ENCODE results near the gene CCDC87.
"Not testable (repeated sequence)": the region's sequence is repeated elsewhere in the genome, so short reads cannot be mapped to it uniquely, and the experiment has no call there.

The CCDC87 gene

GRCh38 chr11:66589996-66590675 lies 2.7 kb downstream of the CCDC87 start:
- H3K4me3 ChIP-seq (ENCODE audit: low read depth, low read length): no peak overlapping the region
- no peak for TF ChIP-seq CTCF (IDR thresholded peaks at IDR 0.05; ENCODE audit: low read depth, low read length)

DNA sequence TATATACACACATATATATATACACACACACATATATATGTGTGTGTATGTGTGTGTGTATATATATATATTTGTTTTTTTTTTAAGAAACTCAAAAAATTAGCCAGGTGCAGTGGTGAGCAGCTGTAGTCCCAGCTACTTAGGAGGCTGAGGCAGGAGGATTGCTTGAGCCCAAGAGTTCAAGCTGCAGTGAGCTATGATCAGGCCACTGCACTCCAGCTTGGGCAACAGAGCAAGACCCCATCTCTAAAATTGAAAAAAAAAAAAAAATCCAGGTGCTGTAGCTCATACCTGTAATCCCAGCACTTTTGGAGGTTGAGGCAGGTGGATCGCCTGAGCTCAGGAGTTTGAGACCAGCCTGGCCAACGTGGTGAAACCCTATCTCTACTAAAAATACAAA lies 3.5 kb downstream of the CCDC87 start:
- H3K4me3 ChIP-seq (ENCODE audit: low read depth, low read length): not testable (repeated sequence)

DNA sequence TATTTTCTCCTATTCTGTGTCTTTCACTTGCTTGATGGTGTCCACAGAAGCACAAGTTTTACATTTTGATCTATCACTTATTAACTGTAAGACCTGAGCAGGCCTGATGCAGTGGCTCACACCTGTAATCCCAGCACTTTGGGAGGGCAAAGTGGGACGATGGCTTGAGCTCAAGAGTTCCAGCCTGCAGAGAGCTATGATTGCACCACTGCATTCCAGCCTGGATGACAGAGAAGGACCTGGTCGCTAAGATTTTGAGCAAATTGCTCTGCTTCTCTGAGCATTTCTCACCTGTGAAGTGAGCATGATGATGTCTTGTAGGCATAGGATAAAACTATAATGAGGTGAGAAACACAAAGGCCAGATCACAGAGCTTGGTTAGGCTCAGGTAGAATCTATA lies 6.7 kb downstream of the CCDC87 start:
- TF ChIP-seq CTCF (IDR thresholded peaks at IDR 0.05; ENCODE audit: low read depth, low read length): no peak
- no peak overlapping the region for H3K4me3 ChIP-seq (ENCODE audit: low read depth, low read length)

DNA sequence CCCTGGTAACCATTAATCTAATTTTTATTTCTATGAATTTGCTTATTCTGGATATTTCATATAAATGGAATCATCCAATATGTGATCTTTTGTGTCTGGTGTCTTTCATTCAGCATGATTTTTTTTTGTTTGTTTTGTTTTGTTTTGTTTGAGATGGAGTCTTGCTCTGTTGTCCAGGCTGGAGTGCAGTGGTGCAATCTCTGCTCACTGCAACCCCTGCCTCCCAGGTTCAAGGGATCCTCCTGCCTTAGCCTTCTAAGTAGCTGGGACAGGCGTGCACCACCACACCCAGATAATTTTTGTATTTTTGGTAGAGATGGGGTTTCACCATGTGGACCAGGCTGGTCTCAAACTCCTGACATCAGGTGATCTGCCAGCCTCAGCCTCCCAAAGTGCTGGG lies 7.4 kb downstream of the CCDC87 start:
- not testable (repeated sequence) for H3K4me3 ChIP-seq (ENCODE audit: low read depth, low read length)

DNA sequence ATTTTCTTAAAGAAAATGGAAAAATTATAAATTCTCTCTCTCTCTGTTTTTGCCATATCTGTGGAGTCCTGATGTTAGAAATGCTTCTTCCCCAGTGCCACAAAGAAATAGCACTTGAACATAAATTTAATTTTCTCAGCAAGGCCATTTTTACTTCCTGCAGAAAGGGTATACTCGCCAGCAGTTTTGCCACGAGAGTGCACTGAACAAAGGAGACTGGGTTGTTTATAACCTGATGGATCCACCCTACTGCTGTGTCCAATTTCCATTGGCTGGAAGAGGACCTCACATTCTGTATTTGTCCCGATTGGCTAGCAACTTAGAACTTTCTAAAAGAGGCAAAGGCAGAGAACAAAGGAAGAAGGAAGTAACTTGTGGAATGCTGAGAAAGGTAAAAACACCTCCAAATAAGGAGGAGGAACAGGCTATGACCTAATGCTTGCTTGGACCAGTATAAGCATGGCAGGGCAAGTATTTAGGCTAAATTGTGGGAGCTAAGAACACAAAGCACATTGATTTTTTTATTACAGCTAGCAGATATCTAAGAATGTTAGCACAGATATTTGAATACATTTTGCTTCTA lies 10.2 kb downstream of the CCDC87 start:
- H3K4me3 ChIP-seq (ENCODE audit: low read depth, low read length): not testable (repeated sequence)

GRCh38 chr11:66581261-66581660 lies 11.6 kb downstream of the CCDC87 start:
- no peak overlapping the region for H3K4me3 ChIP-seq (ENCODE audit: low read depth, low read length)
- TF ChIP-seq CTCF (IDR thresholded peaks at IDR 0.05; ENCODE audit: low read depth, low read length): no peak

- TF ChIP-seq CTCF (IDR thresholded peaks at IDR 0.05; ENCODE audit: low read depth, low read length): no peak
- H3K4me3 ChIP-seq (ENCODE audit: low read depth, low read length): no peak overlapping the region
These were observed 12.1 kb downstream of the CCDC87 start for GRCh38 chr11:66580803-66581202.

GRCh38 chr11:66579017-66579606 lies 13.8 kb downstream of the CCDC87 start:
- peak; percentile 83 for TF ChIP-seq CTCF (IDR thresholded peaks at IDR 0.05; ENCODE audit: low read depth, low read length)

GRCh38 chr11:66570850-66571180 lies 22.0 kb downstream of the CCDC87 start:
- H3K4me3 ChIP-seq (ENCODE audit: low read depth, low read length): no peak overlapping the region
- TF ChIP-seq CTCF (IDR thresholded peaks at IDR 0.05; ENCODE audit: low read depth, low read length): no peak

More at GRCh38 chr11:66579017-66579606, 13.8 kb downstream of the CCDC87 start:
- no peak overlapping the region for H3K4me3 ChIP-seq (ENCODE audit: low read depth, low read length)
